Femur (tissue), 1 donor: ENCODE results near the gene HIP1.
"Not testable (repeated sequence)": the region's sequence is repeated elsewhere in the genome, so short reads cannot be mapped to it uniquely, and the experiment has no call there.

Source experiments
- DNase-seq: peaks from one replicate; pipeline ENCODE4 v3.0.0-alpha.2; 2017

HIP1 gene

DNA sequence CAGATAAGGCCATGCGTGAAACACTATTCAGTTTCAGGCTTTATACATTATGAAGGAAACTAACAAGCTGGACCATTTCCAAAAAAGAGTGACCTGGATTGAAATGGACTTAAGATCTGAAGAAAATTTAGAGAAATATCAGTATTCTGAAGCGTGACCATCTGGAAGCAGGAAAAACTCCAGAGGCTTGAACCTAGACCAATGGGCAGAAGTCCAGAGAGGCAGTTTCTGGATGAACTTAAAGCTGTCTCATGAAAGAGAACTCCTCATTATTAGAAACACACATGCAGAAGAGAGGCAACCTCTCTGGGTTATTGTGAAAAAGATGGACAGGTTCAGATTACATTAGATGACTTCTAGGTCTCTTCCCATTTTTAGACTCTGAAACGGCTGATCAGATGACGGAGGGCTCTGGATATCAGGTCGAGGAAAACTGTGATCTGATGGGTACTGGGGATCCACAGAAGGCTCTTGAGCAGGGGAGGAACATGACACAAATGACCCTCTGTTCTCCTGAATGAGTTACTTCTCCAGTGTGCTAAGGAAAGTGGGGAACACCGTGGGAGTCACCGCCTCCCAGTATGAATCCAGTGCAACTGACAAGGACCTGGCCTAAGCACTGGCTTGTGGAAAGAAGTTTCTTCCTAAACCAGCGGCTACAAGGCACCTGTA is 130.2 kb downstream of the HIP1 start:
- no peak for DNase-seq

DNA sequence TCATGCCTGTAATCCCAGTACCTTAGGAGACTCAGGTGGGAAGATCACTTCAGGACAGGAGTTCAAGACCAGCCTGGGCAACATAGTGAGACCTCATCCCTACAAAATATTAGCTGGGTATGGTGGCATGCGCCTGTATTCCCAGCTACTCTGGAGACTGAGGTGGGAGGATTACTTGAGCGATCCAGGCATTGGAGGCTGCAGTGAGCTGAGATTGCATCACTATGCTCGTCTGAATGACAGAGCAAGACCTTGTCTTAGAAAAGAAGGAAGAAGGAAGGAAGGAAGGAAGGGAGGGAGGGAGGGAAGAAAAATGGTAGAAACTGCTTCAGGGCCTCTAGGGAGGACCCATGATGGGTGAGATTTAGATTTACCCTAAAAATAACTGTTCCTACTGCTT is 134.3 kb downstream of the HIP1 start:
- DNase-seq, result no peak

DNA sequence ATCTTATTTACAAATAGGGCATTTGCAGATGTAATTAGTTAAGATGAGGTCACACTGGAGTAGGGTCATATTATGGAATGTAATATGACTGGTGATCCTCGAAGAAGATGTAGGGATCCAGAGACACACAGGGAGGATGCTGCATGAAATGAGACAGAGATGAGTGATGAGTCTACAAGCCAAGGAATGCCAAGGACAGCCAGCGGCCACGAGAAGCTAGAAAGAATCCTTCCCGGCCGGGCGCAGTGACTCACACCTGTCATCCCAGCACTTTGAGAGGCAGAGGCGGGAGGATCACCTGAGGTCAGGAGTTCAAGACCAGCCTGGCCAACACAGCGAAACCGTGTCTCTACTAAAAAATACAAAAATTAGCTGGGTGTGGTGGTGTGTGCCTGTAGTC is 135.9 kb downstream of the HIP1 start:
- DNase-seq, result not testable (repeated sequence)

DNA sequence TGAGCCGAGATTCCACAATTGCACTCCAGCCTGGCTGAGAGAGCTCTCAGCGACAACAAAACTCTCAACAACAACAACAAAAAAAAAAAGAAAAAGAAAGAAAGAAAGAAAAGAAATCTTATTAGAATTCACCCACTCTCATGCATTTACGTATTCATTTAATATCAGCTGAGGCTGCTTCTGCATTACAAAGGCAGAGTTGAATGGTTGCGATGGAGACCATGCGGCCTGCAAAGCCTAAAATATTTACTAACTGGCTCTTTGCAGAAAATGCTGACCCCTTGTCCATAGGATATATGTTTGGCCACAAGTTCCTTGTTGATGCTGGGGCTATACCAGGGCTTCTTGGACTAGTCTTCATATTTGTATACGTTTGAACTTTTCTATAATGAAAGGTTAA is 137.2 kb downstream of the HIP1 start:
- no peak for DNase-seq

DNA sequence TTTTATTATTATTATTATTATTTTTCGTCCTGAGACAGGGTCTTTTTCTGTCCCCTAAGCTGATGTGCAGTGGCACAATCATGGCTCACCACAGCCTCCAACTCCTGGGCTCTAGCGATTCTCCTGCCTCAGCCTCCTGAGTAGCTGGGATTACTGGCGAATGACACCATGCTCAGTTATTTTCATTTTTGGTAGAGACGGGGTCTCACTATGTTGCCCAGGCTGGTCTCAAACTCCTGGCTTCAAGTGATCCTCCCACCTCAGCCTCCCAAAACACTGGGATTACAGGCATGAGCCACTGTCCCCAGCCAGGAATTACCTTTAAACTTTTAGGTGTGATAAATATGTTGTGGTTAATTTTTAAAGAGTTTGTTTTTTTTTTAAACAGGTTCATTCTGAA is 138.0 kb downstream of the HIP1 start:
- DNase-seq, result not testable (repeated sequence)

DNA sequence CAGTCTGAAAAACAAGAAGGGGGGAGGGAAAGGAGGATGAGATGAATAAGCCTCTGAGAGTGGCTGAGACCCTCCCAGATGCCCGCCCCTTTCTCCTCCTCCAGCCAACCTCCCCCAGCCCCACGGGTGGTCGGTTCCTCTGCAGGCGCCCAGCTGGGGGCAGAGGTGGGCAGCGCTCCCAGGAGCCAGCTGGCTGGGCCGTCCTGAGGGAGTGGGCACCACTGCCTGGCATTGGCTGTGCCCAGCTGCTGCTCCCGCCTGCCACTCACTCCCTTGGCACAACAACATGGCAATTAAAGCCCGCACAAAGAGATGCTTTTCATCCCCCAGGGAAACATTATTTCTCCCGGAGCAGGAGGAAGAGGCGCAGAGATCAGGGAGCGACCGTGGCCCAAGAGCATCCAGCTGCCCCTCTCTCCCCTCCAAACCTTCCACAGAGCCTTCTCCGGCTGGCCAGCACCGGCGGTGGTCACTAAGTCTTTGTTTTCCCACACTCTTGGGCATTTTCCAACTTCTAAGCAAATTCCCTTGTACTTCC is 139.4 kb downstream of the HIP1 start:
- DNase-seq, result peak; percentile 82

DNA sequence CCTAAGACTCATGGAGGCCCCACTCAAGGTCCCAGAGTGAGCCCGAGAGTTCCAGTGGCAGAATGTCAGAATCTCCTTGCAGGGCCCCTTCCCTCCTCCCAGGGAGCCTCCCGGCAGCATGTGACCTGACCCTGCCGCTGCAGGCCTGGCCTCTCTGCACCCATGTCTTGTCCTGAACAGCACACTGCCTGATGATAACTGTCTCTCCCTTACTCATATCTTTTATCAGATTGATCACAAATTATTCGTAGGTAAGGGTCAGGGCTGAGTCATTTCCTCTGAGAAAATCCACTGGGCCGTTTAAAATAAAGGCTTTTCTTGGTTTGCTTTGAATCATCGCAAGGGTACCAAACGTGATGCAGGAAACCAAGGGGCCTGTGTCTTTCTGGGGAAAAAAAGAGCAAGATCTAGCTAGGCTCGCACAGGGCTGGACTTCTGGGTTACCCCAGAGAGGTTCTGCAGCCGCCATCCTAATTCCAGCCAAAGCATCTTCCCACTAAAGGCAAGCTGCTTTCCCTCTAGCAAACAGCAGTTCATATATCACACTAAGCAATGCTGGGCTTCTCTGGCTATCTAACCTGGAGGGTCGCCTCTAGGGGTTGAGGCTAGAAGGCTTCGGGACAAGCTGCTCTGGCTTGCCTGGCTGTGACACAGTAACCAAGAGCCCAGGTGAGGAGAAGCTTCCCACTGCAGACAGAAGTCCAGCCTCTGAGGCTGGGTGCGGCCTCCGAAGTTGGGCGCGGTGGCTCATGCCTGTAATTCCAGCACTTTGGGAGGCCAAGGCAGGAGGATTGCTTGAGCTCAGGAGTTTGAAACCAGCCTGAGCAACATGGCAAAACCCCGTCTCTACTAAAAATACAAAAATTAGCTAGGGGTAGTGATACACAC is 141.8 kb downstream of the HIP1 start:
- DNase-seq, result no peak

DNA sequence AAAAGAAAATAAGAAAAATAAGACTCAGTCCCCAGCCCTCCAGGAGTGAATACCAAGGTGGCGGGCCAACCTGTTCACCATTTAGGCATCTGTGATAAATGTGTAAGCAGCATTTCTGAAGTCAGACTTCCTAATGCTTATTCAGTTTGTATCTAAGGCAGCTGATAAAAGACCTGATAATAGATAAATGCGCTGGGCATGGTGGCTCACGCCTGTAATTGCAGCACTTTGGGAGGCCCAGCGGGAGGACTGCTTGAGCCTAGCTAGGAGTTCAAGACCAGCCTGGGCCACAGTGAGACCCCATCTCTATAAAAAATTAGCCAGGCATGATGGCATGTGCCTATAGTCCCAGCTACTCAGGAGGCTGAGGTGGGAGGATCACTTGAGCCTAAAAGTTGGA is 143.0 kb downstream of the HIP1 start:
- DNase-seq, result no peak

DNA sequence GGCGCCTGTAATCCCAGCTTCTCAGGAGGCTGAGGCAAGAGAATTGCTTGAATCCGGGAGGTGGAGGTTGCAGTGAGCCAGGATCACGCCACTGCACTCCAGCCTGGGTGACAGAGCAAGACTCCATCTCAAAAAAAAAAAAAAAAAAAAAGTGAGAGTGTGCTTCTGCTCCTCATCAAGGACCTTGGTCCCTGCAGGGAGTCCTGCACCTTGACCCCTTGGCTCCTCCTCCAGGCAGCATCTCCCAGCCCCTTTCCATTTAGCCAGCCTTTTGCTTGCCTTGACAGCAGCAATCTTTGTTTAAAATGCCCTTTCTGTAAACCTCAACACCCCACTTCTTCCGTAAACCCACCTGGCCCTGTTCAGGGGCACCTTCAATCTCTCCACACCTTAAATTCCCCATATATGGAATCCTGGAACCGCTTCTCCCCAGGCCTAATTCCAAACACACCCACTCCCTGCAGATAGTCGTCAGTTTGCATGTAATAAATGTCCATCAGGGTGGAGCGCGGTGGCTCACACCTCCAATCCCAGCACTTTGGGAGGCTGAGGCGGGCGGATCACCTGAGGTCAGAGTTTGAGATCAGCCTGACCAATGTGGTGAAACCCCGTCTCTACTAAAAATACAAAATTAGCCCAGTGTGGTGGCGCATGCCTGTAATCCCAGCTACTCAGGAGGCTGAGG is 145.1 kb downstream of the HIP1 start:
- DNase-seq, result not testable (repeated sequence)

DNA sequence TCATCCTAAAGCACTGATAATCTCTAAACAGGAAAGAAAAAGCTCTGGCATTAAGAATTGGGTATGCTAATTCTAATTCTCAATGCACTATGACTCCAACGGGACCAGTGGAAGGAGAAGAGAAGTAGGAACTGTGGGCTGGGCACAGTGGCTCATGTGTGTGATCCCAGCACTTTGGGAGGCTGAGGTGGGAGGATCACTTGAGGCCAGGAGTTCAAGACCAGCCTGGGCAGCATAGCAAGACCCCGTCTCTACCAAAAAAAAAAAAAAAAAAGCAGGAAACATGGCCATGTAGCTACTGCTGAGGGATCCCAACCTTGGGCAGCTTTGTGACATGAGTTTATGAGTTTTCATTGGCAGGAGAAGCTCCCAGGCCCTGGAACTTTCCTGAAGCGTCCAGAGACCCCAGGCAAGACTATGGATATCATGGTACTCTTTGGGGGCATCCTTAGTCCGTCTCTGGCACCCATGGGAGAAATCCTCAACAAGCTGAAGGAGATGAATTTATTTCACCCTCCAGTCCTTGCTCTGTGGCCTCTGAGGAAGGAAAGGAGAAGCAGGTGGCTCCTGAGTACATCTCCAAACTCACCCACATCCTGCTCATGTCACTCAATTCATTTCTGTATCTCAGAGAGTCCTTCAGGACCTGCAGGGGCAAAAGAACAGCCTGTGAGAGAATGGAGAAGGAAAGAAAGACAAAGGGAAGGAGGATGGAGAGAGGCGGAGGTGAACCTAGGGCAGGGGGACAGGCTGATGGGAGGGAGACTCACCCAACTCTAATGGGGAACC is 147.1 kb downstream of the HIP1 start:
- no peak for DNase-seq

DNA sequence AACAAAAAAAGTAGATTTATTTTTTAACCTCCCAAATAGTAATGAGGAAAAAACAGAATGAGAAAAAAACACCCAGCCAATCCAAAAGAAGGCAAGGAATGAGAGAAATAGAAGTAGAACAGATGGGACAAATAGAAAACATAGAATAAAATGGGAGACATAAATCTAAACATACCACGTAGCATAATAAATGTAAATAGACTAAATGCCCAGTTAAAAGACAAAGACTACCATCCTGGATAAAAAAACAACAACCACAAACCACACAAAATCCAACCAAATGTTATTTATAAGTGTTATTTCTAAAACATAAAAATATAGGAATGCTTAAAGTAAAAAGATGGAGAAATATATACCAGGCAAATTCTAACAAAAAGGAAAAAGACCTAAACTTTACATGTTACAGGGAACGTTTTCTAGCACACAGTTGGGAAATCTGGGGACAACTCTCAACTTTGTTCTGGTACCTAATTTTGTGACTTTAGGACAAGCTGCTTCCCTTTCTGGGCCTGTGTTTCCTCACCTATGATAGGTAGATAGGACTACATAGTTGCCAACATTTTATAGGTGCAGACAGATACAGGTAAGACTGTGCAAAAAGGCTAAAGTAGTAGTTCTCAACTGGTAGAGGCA is 148.3 kb downstream of the HIP1 start:
- DNase-seq, result no peak

DNA sequence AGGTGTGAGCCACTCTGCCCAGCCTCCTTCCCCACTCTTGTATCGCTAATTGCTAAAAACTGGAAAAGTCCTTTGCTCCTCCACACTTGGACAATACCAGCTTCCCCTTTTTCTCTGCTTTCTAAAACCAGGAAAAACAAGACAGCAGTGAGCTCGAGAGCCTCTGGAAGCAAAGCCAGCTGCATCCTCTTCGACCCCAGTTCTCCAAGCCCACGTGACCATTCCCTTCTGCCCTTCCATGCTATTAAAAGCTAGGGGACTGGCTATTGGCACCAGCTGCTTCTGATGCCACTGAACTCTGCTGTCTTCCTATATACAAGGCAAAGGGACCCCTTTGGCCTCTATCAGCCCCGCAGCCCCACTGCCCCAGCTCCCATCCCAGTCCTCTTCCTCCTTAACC is 154.4 kb downstream of the HIP1 start:
- no peak for DNase-seq

DNA sequence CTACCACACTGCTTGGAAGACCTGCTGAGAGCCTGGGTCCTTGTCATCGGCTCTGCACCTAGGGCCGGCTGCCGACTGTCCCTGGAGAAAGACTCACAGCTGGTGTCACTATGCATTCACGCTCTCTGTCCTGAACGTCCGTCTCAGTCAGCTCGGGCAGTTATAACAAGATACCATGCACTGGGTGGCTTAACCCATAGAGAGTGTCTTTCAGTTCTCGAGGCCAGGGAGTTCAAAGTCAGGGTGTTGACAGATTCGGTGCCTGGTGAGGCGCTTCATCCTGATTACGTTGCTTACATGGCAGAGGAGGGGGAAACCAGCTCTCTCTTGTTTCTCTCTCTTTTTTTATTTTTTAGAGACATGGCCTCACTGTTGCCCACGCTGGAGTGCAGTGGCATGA is 155.5 kb downstream of the HIP1 start:
- no peak for DNase-seq

DNA sequence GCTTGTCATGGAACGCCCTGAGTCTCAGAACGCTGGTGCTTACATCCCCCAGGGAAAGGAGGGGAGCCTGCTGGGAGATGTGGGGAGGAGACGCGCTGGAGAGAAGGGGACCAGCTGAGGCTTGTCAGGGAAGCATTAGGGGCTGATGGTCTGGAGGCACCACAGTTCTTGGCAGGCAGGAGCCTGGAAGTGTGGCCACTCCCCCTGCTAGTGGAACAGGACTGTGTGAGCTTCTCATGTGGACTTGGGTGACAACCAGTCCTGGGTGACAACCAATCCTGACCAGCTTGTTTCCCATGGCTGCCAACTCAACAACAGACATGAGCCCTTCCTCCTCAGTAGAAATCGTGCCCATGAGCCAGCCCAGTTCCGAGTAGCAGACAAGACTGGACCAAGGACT is 158.8 kb downstream of the HIP1 start:
- no peak for DNase-seq

DNA sequence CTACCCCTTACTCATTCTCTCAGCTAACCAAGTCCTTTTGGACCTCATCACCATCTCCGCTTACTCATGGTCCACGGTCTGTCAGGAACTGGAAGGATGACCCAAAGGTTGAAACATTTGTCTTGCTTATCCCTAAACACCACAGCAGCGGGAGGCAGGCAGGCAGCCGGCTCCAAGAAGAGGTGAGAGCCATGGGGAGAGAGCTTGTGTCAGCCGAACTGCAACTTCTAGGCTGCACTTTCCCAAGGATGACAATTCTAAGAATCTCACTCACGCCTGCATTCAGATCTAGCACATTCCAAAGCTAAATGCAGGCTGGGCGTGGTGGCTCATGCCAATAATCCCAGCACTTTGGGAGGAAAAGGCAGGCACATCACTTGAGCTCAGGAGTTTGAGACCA is 160.7 kb downstream of the HIP1 start:
- no peak for DNase-seq

DNA sequence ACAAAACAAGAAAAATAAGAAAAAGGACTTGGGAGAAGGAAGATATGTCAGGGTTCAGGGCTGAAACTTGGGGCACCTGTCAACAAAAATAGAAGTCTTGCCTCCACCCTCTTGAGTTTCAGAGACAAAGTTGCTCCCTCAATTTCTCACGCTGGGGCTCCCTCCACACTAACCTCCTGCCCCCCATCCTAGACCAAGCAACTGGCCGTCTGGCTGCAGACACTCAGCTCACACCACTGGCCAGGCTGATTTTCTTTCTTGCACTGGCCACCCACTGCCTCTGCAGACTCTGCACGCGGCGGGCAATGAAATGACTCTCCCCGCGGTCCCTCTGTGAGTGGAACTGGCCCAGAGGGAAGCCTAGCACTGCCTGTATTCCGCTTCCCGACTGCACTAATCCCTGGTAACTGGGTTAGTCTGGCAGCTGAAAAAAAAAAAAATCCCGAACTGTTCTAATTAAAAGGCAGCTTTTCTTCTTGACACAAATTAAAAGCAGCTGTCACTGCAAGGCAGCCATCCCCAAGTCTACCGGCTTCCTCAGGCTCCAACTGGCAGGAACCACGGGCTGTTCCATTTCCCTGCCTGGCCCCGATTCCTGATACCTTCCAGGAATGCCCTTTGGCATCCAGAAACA is 163.1 kb downstream of the HIP1 start:
- no peak for DNase-seq

DNA sequence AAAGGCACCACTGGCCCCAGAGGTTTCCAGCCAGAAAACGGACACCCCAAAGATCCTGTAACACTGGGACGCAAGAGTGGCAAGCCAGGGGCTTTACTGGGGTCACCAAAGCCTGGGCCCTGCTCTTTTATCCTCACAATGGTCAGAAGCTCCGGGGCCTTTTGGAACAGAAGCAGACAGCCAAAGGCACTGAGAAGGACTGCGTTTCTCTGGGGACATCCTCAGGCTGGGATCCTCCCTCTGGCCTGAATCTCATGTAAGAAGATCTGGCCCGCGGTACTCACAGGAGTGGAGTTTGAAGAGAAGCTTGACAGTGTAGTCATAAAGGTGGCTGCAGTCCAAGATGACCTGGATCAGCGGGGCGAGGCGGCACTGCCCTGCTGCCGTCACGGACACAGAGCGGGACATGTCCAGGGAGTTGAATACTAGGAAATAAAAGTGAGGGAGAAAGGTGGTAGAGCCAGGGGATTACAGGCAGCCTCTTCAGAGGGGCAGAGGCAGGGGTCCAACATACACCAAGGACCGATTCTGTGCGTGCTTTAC is 165.2 kb downstream of the HIP1 start:
- no peak for DNase-seq

DNA sequence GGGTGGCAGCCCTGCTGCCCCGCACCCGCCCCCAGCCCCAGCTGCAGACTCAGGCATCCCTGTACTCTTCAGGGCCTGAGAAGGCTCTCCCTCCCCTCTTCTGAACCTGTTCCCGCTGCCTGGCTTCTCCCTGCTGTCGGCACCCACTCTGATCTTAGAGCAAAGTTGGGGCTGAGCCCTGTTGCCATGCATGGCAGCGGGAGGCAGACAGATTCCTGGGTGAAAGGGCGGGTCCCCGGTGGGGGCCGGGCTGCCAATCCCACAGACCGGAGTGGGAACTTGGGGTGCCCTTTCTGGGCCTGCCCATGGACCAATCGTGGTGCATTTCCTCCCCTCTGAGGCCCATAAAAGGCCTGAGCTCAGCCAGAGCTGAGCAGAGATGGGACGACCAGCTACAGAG is 165.9 kb downstream of the HIP1 start:
- no peak for DNase-seq

DNA sequence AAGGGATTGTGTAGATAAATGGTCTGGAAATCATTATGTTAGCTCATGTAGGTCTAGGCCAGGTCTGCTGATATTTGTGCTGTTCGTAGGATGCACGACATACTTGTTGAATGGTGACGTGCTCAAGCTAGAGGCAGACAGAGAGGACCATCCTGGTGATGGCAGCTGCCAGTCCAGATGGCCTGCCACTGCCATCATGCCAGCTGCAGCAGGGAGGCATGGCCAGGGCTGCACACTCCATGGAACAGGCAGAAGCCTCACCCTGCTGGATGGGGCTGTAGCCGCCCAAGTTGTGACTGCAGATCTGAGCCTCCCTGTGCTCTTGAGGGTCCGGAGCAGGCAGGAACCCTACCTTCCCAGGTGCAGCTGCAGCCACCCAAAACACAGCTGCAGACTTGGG is 166.3 kb downstream of the HIP1 start:
- DNase-seq, result no peak

DNA sequence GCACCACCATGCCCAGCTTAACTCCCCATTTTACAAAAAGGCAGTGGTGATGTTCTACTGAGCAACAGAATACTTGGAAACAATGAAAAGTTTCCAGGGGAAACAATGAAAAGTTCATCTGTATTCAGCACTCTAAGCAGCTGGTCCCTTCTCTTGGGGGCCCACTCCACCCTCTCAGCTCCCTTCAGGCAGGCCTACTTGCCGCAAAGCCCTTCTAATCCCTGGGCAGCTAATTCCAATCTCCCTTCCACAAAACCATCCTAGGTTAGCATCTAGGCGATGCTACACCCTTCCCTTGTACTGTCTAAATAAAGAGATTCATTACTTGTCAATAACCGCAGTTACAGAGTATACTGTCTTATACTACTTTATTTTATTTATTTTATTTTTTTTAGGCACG is 167.5 kb downstream of the HIP1 start:
- no peak for DNase-seq

DNA sequence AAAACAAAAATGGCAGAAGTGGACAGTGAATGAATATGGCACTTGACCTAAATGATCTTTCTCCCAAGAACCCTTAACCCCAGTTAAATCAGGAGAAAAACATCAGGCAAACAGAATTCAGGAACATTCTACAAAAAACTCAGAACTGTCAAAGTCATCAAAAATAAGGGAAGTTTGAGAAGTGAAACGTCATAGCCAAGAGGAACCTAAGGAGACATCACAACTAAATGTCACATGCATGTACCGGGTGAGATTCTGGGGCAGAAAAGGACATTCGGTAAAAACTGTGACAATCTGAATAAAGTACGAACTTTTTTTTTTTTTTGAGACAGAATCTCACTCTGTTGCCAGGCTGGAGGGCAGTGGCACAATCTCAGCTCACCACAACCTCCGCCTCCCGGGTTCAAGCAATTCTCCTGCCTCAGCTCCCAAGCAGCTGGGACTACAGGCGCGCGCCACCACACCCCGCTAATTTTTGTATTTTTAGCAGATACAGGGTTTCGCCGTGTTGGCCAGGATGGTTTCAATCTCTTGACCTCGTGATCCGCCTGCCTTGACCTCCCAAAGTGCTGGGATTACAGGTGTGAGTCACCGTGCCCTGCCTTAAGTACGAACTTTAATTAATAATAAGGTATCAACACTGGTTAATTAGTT is 169.0 kb downstream of the HIP1 start:
- not testable (repeated sequence) for DNase-seq
